Memory B cell (primary cell): ENCODE data around the gene KYNU.
A peak's percentile ranks its signal among the peaks of the same experiment; 100 is the strongest.
"Not testable (repeated sequence)": the region's sequence is repeated elsewhere in the genome, so short reads cannot be mapped to it uniquely, and the experiment has no call there.

Experiments used
- ATAC-seq: fragments of 150-1000 bp; cut with Tn5 transposase; 2 replicates; pipeline ENCODE4 v1.10.0; 2021; ENCODE audit warnings: low read depth, mild to moderate bottlenecking, moderate library complexity
- DNase-seq, 2 donors: peaks; one replicate each; pipeline ENCODE4 v3.0.0; 2022; ENCODE audit warnings: low spot score in 2 of 2
- H3K27ac Mint-ChIP-seq: one replicate; pipeline ENCODE4 v1.8.0; 2022; ENCODE audit warnings: mild to moderate bottlenecking, moderate library complexity, mixed read lengths
- H3K27me3 Mint-ChIP-seq: one replicate; pipeline ENCODE4 v1.8.0; 2022; ENCODE audit warnings: mixed read lengths
- H3K36me3 Mint-ChIP-seq: one replicate; pipeline ENCODE4 v1.8.0; 2022; ENCODE audit warnings: mild to moderate bottlenecking, mixed read lengths
- H3K4me1 Mint-ChIP-seq: one replicate; pipeline ENCODE4 v1.8.0; 2022; ENCODE audit warnings: mixed read lengths
- H3K4me3 Mint-ChIP-seq: one replicate; pipeline ENCODE4 v1.8.0; 2022; ENCODE audit warnings: mild to moderate bottlenecking, moderate library complexity, mixed read lengths
- H3K9me3 Mint-ChIP-seq: one replicate; pipeline ENCODE4 v1.8.0; 2022; ENCODE audit warnings: mixed read lengths

KYNU gene

DNA sequence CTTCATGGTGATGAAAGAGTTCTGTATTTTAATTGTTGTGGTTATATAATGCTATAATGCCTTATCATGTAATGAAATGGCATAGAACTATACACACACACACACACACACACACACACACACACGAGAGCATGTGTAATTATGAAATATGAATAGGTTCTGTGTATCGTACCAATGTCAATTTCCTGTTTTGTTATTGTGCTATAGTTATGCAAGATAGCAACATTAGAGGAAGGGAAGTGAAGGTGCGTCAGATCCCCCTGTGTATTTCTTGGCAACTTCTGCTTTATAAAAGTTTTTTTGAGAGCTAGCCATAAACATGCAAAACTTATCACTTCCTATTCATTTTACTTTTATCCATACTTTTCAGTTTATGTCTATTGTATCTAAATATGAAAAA is 191.0 kb downstream of the KYNU start:
- H3K27me3 Mint-ChIP-seq: peaks cover 5% of the 10 kb centered on the region
- peaks cover 17% of the 10 kb centered on the region for H3K4me1 Mint-ChIP-seq
- ATAC-seq (peak; percentile 100), DNase-seq (peak; percentile 21 to 65)
- H3K4me3 Mint-ChIP-seq: peak overlapping the region; percentile 43
- H3K27ac Mint-ChIP-seq: peak overlapping the region; percentile 89
- peaks cover 6% of the 10 kb centered on the region for H3K36me3 Mint-ChIP-seq
- peaks cover 7% of the 10 kb centered on the region for H3K9me3 Mint-ChIP-seq

DNA sequence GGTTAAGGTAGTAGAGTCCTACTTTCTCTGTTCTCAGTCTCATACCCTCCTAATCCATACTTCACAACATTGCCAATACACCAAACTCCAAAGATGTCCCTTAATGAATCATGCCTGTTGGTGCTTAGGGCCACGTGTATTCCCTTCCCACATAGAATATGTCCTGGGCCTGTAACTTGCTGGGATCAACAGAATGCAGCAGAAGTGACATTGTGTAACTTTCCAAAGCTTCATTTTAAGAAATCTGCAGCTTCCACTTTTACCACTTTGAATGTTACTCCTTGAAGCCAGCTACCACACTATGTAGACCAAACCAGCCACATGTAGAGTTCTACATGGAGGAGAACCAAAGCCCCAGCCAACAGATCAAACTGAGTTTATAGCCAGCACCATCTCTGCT is 193.2 kb downstream of the KYNU start:
- DNase-seq: no peak
- Mint-ChIP-seq H3K4me1 (peaks cover 17% of the 10 kb centered on the region), H3K4me3 (no peak overlapping the region), H3K36me3 (peaks cover 9% of the 10 kb centered on the region), H3K27me3 (peaks cover 5% of the 10 kb centered on the region), H3K9me3 (no peaks in the 10 kb centered on the region), H3K27ac (peak overlapping the region; percentile 83)
- no peak for ATAC-seq

DNA sequence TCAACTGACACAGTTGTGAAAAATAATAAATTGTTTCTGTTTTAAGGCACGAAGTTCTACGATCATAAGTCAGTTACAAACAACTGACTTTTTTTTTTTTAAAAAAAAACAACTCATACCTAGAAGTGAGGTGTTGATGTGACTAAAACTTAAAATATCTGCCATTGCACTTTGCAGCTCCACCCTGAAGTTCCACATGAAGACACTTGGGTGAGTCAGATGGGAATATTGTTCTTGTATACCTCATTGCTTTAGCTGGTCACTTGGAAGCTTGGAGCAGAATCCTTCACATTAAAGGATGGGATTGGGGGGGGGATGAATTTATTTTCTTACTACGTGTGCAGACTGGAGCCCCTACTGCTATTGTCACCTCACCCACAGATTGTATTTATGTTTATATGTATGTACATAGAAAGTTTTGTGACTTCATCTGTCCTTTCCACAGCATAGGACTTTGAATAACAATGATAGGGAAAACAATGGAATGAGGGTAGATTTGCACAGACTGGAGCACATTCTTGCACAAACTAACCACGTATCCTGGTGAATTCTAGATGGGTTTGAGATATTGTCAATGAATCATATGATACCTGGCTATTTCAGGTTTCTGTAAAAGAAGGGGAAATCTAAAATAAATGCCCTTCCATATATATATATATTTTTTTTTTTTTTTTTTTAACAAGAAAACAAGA is 193.9 kb downstream of the KYNU start:
- Mint-ChIP-seq H3K27ac (peak overlapping the region; percentile 83), H3K4me3 (no peak overlapping the region), H3K9me3 (no peaks in the 10 kb centered on the region), H3K27me3 (peaks cover 5% of the 10 kb centered on the region), H3K36me3 (peaks cover 9% of the 10 kb centered on the region), H3K4me1 (peaks cover 17% of the 10 kb centered on the region)
- DNase-seq (no peak), ATAC-seq (no peak)

DNA sequence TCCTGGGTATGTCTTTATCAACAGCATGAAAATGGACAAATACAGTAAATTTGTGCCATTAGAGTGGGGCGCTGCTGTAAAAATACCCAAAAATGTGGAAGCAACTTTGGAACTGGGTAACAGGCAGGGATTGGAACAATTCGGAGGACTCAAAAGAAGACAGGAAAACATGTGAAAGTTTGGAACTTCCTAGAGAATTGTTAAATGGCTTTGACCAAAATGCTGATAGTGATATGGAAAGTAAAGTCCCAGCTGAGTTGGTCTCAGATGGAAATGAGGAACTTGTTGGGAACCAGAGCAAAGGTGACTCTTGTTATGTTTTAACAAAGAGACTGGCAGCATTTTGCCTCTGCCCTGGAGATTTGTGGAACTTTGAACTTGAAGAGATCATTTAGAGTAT is 197.4 kb downstream of the KYNU start:
- peaks cover 10% of the 10 kb centered on the region for H3K4me1 Mint-ChIP-seq
- not testable (repeated sequence) for DNase-seq, H3K9me3 Mint-ChIP-seq, H3K4me3 Mint-ChIP-seq, H3K36me3 Mint-ChIP-seq, H3K27me3 Mint-ChIP-seq, H3K27ac Mint-ChIP-seq, ATAC-seq

DNA sequence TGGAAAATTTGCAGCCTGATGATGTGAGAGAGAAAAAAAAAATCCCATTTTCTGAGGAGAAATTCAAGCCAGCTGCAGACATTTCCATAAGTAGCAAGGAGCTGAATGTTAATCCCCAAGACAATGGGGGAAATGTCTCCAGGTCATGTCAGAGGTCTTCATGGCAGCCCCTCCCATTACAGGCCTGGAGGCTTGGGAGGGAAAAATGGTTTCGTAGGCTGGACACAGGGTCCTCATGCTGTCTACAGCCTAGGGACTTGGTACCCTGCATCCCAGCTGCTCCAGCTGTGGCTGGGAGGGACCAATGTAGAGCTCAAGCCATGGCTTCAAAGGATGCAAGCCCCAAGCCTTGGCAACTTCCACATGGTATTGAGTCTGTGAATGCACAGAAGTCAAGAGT is 198.2 kb downstream of the KYNU start:
- Mint-ChIP-seq H3K4me3 (no peak overlapping the region), H3K9me3 (no peaks in the 10 kb centered on the region), H3K27ac (no peak overlapping the region), H3K27me3 (no peaks in the 10 kb centered on the region), H3K4me1 (peaks cover 7% of the 10 kb centered on the region), H3K36me3 (peaks cover 4% of the 10 kb centered on the region)
- no peak for DNase-seq
- no peak for ATAC-seq

DNA sequence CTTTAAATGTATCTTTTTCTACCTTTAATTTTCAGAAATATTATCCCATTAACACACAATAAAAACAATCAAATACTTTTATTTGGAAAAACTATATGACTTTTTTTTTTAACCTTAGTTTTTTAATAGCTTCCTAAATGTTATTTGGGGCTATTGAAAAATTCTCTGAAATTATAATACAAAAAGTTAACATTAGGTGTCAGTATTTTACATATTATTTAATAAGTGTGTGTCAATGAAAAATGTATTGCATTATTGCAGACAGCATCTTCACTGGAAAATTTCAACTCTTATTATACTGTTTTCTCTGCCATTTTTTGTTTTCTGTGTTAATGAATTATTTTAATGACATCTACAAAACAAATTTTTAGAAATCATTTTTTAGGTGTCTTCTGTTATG is 200.6 kb downstream of the KYNU start:
- no peak for ATAC-seq
- no peak overlapping the region for H3K27ac Mint-ChIP-seq

DNA sequence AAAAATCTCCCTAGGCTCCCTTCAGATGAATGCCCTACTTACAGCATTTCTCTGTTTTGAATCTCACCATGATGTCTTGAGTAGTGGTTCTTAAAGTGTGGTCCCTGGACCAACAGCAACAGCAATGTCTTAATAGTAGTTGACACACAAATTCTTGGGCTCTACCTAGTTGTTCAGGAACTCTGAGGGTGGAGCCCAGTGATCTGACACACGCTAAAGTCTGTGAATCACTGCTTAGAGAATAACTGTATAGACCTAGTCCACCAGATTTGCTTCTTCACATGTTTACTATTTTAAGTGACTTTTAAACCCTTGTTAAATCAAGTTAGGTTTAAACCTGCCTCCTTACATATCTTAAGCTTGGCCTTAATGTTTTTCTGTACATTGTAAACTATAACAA is 204.2 kb downstream of the KYNU start:
- ATAC-seq: no peak
- Mint-ChIP-seq H3K36me3 (no peaks in the 10 kb centered on the region), H3K27me3 (no peaks in the 10 kb centered on the region), H3K4me3 (no peak overlapping the region), H3K9me3 (no peaks in the 10 kb centered on the region), H3K27ac (no peak overlapping the region), H3K4me1 (no peaks in the 10 kb centered on the region)
- DNase-seq: no peak

More for the DNA sequence above, 200.6 kb downstream of the KYNU start:
- H3K27me3 Mint-ChIP-seq: no peaks in the 10 kb centered on the region
- DNase-seq: no peak
- no peaks in the 10 kb centered on the region for H3K9me3 Mint-ChIP-seq
- no peaks in the 10 kb centered on the region for H3K4me1 Mint-ChIP-seq
- H3K4me3 Mint-ChIP-seq: no peak overlapping the region
- H3K36me3 Mint-ChIP-seq: peaks cover 4% of the 10 kb centered on the region

DNA sequence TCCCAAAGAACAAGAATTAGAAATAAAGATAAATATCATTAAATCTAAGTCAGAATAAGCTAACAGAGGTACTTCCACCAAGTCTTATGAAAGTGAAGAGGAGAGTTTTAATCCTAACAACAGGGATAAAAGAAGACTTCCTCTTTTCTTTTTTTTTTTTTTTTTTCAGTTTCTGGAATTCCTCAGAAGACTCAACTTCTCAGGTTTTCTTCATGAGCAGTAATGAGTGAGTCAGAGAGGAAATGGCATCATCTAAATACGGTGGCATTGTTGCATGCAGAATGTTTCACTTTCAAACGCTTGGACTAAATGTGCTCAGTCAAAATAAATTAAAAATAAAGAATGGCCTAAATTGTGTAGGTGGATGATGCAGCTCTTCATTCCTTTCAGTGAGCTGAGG is 206.2 kb downstream of the KYNU start:
- DNase-seq (no peak), ATAC-seq (peak; percentile 64)
- H3K27ac Mint-ChIP-seq: no peak overlapping the region
- H3K9me3 Mint-ChIP-seq: no peaks in the 10 kb centered on the region
- no peak overlapping the region for H3K4me3 Mint-ChIP-seq
- H3K27me3 Mint-ChIP-seq: no peaks in the 10 kb centered on the region
- H3K4me1 Mint-ChIP-seq: no peaks in the 10 kb centered on the region
- no peaks in the 10 kb centered on the region for H3K36me3 Mint-ChIP-seq

DNA sequence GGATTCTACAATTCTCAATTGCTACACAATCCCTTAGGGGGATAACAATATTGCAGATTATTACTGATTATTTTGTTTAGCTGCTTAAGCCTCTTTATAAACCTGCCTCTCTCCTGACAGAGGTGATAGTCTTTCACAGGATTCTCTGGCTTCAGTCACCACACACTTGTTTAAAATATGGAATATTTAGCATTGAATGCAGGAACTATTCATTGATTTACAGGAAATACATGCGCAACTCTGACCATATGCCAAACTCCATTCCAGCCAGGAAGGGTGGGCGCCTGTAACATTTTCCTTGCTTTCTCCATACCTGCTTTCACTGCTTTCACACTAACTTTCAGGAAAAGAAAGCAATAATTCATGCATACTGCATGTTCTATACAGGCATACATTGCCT is 207.0 kb downstream of the KYNU start:
- Mint-ChIP-seq H3K9me3 (no peaks in the 10 kb centered on the region), H3K36me3 (no peaks in the 10 kb centered on the region), H3K27ac (no peak overlapping the region), H3K4me1 (no peaks in the 10 kb centered on the region), H3K27me3 (no peaks in the 10 kb centered on the region), H3K4me3 (no peak overlapping the region)
- DNase-seq (no peak), ATAC-seq (no peak)

DNA sequence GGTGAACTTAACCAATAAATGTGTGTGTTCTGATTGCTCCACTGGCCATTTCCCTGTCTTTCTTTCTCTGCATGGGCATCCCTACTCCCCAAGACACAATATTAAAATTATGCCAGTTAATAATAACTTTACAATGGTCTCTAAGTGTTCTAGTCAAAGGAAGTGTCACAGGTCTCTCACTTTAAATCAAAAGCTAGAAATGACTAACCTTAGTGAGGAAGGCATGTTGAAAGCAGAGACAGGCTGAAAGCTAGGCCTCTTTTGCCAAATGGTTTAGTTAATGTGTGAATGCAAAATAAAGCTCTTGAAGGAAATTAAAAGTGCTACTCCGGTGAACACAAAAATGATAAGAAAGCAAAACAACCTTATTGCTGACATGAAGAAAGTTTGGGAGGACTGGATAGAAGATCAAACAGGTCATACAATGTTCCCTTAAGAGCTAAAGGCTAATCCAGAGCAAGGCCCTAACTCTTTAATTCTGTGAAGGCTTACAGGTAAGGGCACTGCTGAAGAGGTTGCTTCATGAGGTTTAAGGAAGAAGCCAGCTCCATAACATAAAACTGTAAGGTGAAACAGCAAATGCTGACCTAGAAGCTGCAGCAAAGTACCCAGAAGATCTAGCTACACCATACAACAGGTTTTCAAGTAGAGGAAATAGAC is 207.8 kb downstream of the KYNU start:
- H3K4me3 Mint-ChIP-seq: no peak overlapping the region
- no peaks in the 10 kb centered on the region for H3K4me1 Mint-ChIP-seq
- no peak overlapping the region for H3K27ac Mint-ChIP-seq
- no peaks in the 10 kb centered on the region for H3K36me3 Mint-ChIP-seq
- no peak for ATAC-seq
- no peaks in the 10 kb centered on the region for H3K9me3 Mint-ChIP-seq
- no peaks in the 10 kb centered on the region for H3K27me3 Mint-ChIP-seq
- no peak for DNase-seq

DNA sequence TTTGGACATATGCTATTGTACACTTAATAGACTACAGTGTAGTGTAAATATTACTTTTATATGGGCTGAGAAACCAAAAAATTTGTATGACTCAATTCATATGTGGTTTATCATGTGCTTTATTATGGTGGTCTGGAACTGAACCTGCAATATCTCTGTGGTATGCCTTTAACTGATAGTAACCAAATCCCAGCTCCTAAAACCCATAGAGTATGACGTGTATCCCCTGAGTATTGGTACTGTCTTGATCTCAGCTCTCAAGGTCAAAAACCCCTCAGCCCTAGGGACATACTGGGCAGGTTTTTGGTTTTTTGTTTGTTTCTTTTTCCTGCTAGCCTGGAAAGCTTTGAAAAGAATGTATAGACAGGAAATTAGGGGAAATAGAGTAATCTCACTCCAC is 209.6 kb downstream of the KYNU start:
- H3K27me3 Mint-ChIP-seq: no peaks in the 10 kb centered on the region
- no peaks in the 10 kb centered on the region for H3K9me3 Mint-ChIP-seq
- DNase-seq (no peak), ATAC-seq (no peak)
- H3K36me3 Mint-ChIP-seq: no peaks in the 10 kb centered on the region
- H3K4me3 Mint-ChIP-seq: no peak overlapping the region
- no peaks in the 10 kb centered on the region for H3K4me1 Mint-ChIP-seq
- H3K27ac Mint-ChIP-seq: no peak overlapping the region

DNA sequence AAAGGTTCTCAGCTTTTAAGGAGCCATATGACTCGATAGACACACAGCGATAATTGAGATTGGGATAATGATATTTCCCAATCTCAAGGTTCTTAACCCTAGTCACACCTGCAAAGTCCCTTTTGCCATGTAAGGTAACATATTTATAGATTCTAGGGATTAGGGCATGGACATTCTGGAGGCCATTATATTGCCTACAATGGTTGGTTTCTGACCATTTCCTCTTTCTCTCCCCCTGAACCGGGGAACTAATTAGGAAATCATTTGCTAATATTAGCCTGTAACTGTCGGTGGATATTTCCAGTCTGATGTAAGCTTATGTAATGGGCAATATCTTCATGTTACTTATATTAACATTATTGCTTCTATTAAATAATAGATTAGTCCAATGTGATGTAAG is 210.9 kb downstream of the KYNU start:
- no peaks in the 10 kb centered on the region for H3K9me3 Mint-ChIP-seq
- DNase-seq: no peak
- no peaks in the 10 kb centered on the region for H3K4me1 Mint-ChIP-seq
- no peaks in the 10 kb centered on the region for H3K36me3 Mint-ChIP-seq
- no peak overlapping the region for H3K27ac Mint-ChIP-seq
- no peak overlapping the region for H3K4me3 Mint-ChIP-seq
- H3K27me3 Mint-ChIP-seq: no peaks in the 10 kb centered on the region
- no peak for ATAC-seq

DNA sequence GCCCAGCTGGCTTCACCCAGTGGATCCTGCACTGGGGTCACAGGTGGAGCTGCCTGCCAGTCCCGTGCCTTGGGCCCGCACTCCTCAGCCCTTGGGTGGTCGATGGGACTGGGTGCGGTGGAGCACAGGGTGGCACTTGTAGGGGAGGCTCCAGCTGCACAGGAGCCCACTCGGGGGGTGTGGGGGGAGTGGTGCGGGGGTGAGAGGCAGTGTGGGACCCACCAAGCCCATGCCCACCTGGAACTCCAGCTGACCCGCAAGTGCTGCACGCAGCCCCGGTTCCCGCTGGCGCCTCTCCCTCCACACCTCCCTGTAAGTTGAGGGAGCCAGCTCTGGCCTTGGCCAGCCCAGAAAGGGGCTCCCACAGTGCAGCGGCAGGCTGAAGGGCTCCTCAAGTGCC is 212.1 kb downstream of the KYNU start:
- not testable (repeated sequence) for H3K27me3 Mint-ChIP-seq, ATAC-seq

More for the DNA sequence above, 212.1 kb downstream of the KYNU start:
- H3K4me3 Mint-ChIP-seq, H3K36me3 Mint-ChIP-seq, H3K4me1 Mint-ChIP-seq, H3K27ac Mint-ChIP-seq, DNase-seq, H3K9me3 Mint-ChIP-seq: not testable (repeated sequence)
